22Rv1 (cell line): ENCODE measurements around the gene KMT2A.

ENCODE experiments used
- CTCF ChIP-seq: fragments of 450-650 bp; IDR thresholded peaks from 2 replicates; pipeline ENCODE4 v1.5.1; 2017; ENCODE audit warnings: mild to moderate bottlenecking
- ZFX ChIP-seq: fragments of 450-650 bp; IDR thresholded peaks from 2 replicates; pipeline ENCODE4 v1.6.1; 2017; ENCODE audit warnings: antibody characterized with exemption, borderline replicate concordance

GRCh38 chr11:118530683-118531596 is 94.6 kb downstream of the KMT2A start, which contains the start of gene TMEM25:
- TF ChIP-seq CTCF (no peak), ZFX (no peak)
